LNCaP clone FGC (cell line): ENCODE measurements around the gene OTULINL.

Source experiments
- DNase-seq: peaks from one replicate; pipeline ENCODE4 v3.0.0-alpha.2; 2011; ENCODE audit warnings: low read depth
- H3K4me3 ChIP-seq: 2 replicates; pipeline ENCODE4 v1.5.1; 2011; ENCODE audit warnings: mild to moderate bottlenecking, low read depth, low read length, control low read depth
- TF ChIP-seq, protein P1 (sequence below): IDR thresholded peaks from 2 replicates; pipeline ENCODE4 v1.5.1; 2012; ENCODE audit warnings: mild to moderate bottlenecking; ENCODE audit not compliant: control insufficient read depth, insufficient read depth; ENCODE audit errors: extremely low read depth

The OTULINL gene

DNA sequence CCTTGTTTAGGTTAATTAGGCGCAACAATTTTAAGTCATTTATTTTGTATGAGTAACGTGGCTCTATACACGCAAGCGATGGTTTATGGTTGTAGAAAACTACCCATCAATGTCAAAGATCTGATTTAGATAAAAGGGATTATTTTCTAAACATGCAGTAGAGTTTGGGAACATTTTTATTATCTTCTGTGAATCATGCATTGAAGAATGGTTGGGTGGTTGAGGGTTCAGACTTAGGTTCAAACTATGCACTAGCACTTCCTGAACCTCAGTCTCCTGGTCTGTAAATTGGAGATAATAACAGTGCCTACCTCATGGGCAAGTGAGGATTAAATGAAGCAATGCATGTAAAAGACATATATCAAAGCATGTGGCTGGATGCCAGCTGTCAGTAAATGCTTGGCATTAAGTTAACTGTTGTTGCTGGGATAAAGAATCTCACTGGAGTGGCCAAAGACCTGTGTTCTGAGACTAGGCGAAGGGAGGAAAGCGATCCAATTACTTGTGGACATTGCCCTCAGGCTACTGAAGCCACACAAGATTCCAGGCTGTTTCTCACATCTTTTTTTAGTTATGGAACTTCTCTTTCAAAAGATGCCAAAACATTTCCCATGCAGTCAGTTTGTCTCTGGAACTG, 1.1 kb upstream of the OTULINL start:
- no peak overlapping the region for H3K4me3 ChIP-seq
- TF ChIP-seq, protein P1, sequence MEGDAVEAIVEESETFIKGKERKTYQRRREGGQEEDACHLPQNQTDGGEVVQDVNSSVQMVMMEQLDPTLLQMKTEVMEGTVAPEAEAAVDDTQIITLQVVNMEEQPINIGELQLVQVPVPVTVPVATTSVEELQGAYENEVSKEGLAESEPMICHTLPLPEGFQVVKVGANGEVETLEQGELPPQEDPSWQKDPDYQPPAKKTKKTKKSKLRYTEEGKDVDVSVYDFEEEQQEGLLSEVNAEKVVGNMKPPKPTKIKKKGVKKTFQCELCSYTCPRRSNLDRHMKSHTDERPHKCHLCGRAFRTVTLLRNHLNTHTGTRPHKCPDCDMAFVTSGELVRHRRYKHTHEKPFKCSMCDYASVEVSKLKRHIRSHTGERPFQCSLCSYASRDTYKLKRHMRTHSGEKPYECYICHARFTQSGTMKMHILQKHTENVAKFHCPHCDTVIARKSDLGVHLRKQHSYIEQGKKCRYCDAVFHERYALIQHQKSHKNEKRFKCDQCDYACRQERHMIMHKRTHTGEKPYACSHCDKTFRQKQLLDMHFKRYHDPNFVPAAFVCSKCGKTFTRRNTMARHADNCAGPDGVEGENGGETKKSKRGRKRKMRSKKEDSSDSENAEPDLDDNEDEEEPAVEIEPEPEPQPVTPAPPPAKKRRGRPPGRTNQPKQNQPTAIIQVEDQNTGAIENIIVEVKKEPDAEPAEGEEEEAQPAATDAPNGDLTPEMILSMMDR: no peak
- peak; percentile 71 for DNase-seq

DNA sequence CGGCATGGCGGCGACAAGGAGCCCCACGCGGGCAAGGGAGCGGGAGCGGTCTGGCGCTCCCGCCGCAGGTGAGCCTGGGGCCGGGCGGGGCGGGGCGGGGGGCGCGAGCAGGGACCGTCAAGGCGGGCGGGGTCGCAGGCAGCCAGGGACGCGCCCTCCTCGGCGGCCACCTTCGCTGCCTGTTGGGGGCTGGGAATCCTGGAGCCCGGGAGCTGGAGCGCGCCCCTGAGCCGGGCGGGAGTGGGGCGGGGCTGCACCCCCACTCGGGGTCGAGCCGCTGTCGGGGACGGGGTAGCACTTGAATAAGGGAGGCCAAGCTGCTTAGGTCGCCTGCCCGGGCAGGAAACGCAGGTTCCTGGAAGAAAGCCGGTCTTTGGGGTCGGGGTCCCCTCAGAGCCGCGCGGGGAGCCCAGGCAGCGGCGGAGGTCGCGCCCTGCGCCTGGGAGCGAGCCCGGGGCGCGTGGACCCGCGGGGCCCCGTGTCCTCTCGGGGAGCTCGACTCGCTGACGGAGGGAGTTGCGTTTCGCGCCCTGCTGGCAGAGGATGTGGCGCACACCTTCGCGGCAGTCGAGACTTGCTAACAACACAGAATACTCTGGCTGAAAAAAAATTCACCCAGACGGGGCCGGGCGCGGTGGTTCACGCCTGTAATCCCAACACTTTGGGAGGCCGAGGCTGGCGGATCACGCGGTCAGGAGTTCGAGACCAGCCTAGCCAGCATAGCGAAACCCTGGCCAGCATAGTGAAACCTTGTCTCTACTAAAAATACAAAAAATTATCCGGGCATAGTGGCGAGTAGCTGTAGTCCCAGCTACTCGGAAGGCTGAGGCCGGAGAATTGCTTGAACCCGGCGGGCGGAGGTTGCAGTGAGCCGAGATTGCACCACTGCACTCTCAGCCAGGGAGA, 552 bp downstream of the OTULINL start:
- no peak for DNase-seq
- peak overlapping the region; percentile 62 for H3K4me3 ChIP-seq
- TF ChIP-seq, protein P1: peak; percentile 29; the same call in 1 of the 2 replicates

DNA sequence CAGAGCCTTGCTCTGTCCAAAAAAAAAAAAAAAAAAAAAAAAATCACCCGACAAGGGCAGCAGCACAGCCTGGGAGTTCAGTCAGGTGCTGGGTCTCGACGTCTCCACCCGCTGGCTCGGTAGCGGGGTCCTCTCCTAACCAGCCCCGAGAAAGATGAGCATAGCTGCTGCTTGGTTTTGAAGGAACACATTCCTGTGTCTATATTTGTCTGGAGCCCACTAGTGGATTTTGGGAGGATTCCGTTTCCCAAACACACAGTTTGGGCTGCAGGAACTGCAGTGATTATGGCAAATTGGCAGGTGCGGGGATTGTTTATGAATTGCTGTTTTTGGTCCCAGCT, 1.2 kb downstream of the OTULINL start:
- no peak for DNase-seq
- peak overlapping the region; percentile 62 for H3K4me3 ChIP-seq
- TF ChIP-seq, protein P1: no peak

DNA sequence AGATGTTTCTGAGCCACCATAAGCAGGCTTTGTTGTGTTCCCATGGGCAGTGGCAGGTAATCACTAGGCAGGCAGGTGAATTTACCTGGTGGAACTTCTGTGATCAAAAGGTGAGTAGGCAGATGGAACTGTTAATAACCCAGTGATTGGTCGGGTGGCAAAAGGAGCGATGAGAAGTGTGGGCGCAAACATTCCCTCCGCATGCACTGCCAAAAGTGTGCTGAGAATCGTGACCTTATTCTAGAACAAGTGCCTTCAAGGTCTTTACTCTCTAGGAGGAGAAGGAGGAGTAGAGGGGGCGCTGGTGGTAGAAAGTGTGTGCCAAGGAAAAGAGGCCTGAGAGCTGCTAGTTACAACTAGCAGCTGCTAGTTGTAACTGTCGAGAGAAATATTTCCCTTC, 3.3 kb downstream of the OTULINL start:
- H3K4me3 ChIP-seq: no peak overlapping the region
- no peak for DNase-seq
- TF ChIP-seq, protein P1: no peak

DNA sequence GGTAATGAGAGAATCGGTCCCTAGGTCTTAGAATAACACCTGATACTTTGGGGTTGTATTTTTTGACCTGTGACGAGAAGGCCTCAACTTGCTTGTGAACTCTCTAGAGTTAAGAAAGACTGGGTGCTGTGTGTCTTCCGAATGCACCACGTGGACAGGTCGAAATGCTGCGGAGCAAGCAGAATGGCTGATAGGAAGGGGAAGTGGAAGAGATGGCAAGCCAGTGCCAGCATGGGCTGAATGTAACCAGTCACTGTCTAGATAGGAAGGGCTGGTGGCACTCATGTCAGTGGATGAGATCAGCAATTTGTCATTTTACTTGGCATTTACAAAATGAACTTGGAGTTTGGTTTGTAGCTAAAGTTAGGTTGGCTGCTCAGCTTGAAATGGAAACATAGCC, 5.6 kb downstream of the OTULINL start:
- no peak for DNase-seq
- TF ChIP-seq, protein P1: no peak
- H3K4me3 ChIP-seq: no peak overlapping the region

DNA sequence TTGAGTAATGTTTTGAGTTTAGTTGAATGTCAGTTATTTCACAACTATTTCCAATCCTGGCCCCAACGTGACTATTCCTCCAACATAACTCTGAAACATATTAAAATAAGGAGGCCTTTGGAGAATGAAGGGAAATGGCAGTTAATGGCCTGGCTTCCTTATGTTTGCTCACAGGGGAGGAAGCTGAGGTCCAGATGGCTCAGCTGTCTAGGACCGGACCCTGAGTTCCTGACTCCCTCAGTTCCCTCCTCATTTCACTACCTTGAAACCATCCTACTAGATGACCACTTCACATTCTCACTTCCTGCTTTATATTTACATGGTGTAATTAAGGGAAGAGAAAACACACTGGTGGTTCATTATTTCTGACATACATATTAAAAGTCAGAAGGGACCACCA, 6.6 kb downstream of the OTULINL start:
- no peak for DNase-seq
- H3K4me3 ChIP-seq: no peak overlapping the region
- TF ChIP-seq, protein P1: no peak
